Regular cardiac myocyte (primary cell): ENCODE measurements around the gene PHEX. TPM values are rescaled to one million over a fixed set of nuclear protein-coding genes. Genes with fewer than 3 reads are reported as not detected.

Source experiments
- total RNA-seq: library from RNA; depleted of rRNA; stranded (reverse); fragments of >200 nt; gene quantifications from 2 replicates; pipeline ENCODE4 v1.2.3, GENCODE V29; 2014

Gene PHEX
- total RNA-seq = under 0.01 TPM in 2 replicates

DNA sequence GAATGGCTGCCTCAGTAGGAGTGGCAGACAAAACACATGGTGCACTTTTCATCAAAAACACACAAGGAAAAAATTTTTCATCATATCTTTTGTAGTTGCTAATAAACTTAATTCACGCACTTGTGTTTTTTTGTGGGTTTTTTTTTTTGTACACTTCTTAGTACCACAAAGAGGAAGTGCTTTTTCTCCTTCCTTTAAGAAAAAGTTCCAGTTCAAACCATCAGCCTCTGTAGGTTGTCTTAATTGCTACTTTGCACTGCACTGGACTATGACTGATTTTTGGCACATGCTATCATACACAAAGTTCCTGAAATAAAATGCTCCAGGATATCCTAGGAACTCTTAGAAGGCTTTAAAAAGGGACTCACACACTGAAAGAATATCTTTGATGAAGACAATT is at the start of gene PHEX:
Gene PHEX, plus strand, starts transcription at position 242 of the 400 bp plus-strand sequence. CDS start 681 bp downstream, outside the sequence.

DNA sequence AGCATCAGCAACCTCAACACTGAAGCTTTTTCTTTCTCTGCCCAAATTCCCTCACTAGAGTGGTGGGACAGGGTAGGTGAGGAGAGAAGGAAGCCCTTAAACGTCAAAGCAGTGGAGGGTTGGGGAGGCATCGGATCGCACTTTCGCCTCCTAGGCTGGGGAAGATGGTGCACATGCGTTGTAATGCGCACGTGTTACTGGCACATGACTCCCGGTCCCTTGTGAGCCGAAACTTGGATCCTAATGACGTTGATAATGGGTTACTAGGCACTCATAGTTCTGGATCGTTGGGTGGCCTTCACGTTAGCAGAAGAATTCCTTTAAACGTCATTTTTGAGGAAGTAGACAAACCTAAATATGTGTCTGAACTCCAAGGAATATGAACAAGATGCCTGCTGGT is 240.5 kb downstream of the PHEX start, which contains the start of gene CBLL2:
Gene CBLL2, plus strand, starts transcription at position 301 of the 400 bp plus-strand sequence. Its CDS starts 79 bp downstream, at position 380.

Other genes starting within 250 kb of the PHEX start
- 9.3 and 11.5 TPM in 2 replicates for gene MBTPS2, start 192.7 kb upstream of the PHEX start, total RNA-seq
- 1.2 and 1.4 TPM in 2 replicates for gene YY2, start 176.3 kb upstream of the PHEX start, total RNA-seq
- 199 and 408 TPM in 2 replicates for gene SMS, start 91.6 kb upstream of the PHEX start, total RNA-seq
- not detected in 2 replicates for gene CBLL2, start 240.6 kb downstream of the PHEX start, total RNA-seq